ENCODE results near the gene MMS19. TPM values are rescaled to one million over a fixed set of nuclear protein-coding genes. Genes with fewer than 3 reads are reported as not detected.
A peak's percentile ranks its signal among the peaks of the same experiment; 100 is the strongest.
"Not testable (repeated sequence)": the region's sequence is repeated elsewhere in the genome, so short reads cannot be mapped to it uniquely, and the experiment has no call there.

MMS19 gene
- total RNA-seq, 1 experiment from 2014 or later = 112 TPM

DNA sequence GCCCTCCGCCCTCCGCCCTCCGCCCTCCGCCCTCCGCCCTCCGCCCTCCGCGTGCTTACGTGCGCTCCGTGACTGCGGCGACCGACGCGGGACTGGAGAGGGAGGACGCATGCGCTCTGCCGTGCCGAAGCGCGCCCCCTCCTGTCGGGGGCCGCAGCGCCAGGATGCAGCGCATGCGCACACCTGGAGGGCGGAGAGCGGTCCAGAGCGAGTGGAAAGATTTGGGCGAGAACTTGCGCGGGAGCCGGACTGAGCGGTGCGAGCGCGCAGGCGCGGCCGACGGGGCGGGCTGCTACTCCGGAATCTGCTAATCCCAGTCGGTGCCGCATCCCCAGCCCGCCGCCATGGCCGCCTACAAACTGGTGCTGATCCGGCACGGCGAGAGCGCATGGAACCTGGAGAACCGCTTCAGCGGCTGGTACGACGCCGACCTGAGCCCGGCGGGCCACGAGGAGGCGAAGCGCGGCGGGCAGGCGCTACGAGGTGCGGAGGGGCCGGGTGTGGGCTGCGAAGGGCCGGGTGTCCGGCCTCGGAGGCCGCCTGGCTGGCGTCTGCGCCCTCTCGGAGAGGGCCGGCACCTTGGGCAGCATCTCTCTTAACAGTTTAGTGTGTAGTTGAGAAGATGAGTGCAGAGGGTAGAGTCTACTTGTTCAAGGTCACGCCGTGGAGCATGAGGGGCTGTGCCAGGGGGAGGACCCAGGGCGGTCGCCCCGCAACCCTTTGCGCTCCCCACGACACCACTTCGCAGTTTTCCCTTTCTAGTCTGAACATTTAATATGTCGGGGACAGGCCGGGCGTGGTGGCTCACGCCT is 72.1 kb downstream of the MMS19 start, which contains the start of gene PGAM1:
TSS of gene PGAM1 (plus strand) at position 228 of the 812 bp plus-strand sequence. CDS start at position 345, 117 bp downstream.
- peak; percentile 95 for DNase-seq (ENCODE audit: low read depth)

DNA sequence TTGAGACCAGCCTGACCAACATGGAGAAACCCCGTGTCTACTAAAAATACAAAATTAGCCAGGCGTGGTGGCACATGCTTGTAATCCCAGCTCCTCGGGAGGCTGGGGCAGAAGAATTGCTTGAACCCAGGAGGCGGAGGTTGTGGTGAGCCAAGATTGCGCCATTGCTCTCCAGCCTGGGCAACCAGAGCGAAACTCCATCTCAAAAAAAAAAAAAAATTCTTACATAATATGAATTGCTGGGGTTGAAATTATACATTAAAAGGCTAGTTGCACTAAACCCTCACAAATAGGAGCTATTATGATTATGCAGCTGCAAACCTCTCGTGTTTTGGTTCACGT is 74.5 kb downstream of the MMS19 start:
- not testable (repeated sequence) for DNase-seq (ENCODE audit: low read depth)

DNA sequence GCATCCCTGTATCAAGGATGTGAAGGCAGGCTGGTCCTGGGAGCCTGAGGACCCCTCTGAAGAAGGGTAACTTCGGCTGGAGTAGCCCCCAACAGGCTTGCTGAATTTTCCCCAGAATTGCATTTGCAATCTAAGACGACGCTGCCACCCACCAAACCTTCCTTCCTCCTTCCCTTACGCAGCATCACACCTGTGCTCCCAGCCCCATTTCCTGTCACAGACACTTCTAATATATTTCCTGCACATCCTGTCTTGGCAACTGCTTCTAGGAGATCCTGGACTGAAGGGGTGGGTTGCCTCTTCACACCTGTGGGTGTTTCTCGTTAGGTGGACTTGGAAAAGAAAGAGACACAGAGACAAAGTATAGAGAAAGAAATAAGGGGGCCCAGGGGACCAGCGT is 81.7 kb downstream of the MMS19 start:
- DNase-seq (ENCODE audit: low read depth) = no peak

DNA sequence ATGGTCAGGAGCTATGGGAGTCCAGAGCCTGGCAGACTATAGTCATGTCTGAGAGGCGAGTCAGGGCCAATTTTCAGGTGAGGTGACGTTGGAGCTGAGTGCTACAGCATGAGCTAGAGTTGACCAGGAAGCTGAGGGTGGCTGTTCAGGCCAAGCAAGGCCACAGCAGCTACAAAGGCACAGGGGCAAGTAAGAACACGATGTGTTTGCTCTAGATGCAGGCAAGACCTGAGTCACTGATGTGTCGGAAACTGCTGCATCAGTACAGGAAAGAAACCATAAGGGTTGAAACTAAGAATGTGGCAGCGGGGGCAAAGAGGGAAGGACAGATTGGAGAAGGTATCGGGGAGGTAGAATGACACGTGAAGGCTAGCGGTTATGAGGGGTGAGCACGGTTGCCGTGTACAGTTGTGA is 85.3 kb downstream of the MMS19 start:
- no peak for DNase-seq (ENCODE audit: low read depth)

DNA sequence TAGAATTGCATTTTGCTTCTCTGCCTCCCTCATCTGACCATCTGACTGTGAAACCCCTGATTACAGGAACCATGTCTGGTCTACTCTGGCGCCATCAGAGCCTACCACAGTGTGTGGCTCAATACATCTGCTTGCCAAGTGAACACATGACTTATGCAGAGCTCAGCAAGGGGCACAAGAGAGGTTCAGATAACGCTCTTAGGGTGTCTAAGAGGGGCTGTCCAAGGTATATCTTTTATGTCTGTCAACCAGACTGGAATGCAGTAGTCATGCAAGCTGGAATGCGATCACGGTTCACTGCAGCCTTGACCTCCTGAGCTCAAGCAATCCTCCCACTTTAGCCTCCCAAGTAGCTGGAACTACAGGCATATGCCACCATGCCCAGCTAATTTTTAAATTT is 86.8 kb downstream of the MMS19 start:
- no peak for DNase-seq (ENCODE audit: low read depth)

DNA sequence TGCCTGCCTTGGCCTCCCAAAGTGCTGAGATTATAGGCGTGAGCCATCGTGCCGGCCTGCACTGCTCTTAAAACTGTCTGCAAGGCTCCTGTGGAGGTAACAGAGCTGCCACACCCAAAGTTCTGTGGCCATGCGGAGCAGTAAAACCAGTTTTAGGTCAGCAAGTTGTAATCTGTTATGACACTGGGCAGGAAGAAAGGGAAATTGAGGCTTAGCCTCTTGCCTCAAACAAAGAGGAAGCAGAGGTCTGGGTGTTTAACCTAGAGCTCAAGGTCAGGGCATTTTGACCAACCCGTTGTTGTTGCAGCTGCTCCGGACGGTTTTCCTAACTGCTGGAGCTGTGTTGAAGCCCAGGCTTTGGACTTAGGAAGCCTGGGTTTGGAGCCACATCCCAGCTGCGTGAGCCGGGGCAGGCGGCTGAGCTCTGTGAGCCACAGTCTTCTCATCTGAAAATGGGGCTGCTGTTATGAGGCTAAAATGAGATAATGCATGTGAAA is 89.7 kb downstream of the MMS19 start:
- peak; percentile 68 for DNase-seq (ENCODE audit: low read depth)

Other genes starting within 250 kb of the MMS19 start
- 10.3 and 13.5 TPM in 2 replicates for gene ARHGAP19, start 205.8 kb downstream of the MMS19 start, total RNA-seq (2014; rRNA removed)
- gene FRAT1, start 179.2 kb downstream of the MMS19 start, total RNA-seq (2014; rRNA removed) = 1.5 and 1.7 TPM in 2 replicates
- gene FRAT2, start 163.7 kb downstream of the MMS19 start, total RNA-seq (2014; rRNA removed) = 4.8 and 5.2 TPM in 2 replicates
- 24.7 and 32.8 TPM in 2 replicates for gene RRP12, start 97.1 kb downstream of the MMS19 start, total RNA-seq (2014; rRNA removed)
- 1,289 and 1,520 TPM in 2 replicates for gene PGAM1, start 72.2 kb downstream of the MMS19 start, total RNA-seq (2014; rRNA removed)
- gene EXOSC1, start 52.4 kb downstream of the MMS19 start, total RNA-seq (2014; rRNA removed) = 34.4 and 38.3 TPM in 2 replicates
- 77.3 and 86.1 TPM in 2 replicates for gene ZDHHC16, start 52.2 kb downstream of the MMS19 start, total RNA-seq (2014; rRNA removed)
- 36.5 and 39.3 TPM in 2 replicates for gene UBTD1, start 502 bp upstream of the MMS19 start, total RNA-seq (2014; rRNA removed)
- 0.11 TPM in 1 of 2 replicates, not detected in the other for gene ANKRD2, start 74.4 kb upstream of the MMS19 start, total RNA-seq (2014; rRNA removed)
- gene HOGA1, start 86.0 kb upstream of the MMS19 start, total RNA-seq (2014; rRNA removed) = 0.51 and 1.0 TPM in 2 replicates
- gene C10orf62, start 91.3 kb upstream of the MMS19 start, total RNA-seq (2014; rRNA removed) = 0.11 TPM in 1 of 2 replicates, not detected in the other
- gene MORN4, start 135.1 kb upstream of the MMS19 start, total RNA-seq (2014; rRNA removed) = 3.7 and 4.3 TPM in 2 replicates
- gene PI4K2A, start 142.2 kb upstream of the MMS19 start, total RNA-seq (2014; rRNA removed) = 24.3 and 32.5 TPM in 2 replicates
- gene AVPI1, start 188.8 kb upstream of the MMS19 start, total RNA-seq (2014; rRNA removed) = 17.1 and 24.4 TPM in 2 replicates
- 54.7 and 56.0 TPM in 2 replicates for gene MARVELD1, start 215.3 kb upstream of the MMS19 start, total RNA-seq (2014; rRNA removed)
- 23.7 and 25.3 TPM in 2 replicates for gene ZFYVE27, start 238.7 kb upstream of the MMS19 start, total RNA-seq (2014; rRNA removed)